ENCODE results near the gene ZCCHC14.
"Not testable (repeated sequence)": the region's sequence is repeated elsewhere in the genome, so short reads cannot be mapped to it uniquely, and the experiment has no call there.

ZCCHC14 gene

DNA sequence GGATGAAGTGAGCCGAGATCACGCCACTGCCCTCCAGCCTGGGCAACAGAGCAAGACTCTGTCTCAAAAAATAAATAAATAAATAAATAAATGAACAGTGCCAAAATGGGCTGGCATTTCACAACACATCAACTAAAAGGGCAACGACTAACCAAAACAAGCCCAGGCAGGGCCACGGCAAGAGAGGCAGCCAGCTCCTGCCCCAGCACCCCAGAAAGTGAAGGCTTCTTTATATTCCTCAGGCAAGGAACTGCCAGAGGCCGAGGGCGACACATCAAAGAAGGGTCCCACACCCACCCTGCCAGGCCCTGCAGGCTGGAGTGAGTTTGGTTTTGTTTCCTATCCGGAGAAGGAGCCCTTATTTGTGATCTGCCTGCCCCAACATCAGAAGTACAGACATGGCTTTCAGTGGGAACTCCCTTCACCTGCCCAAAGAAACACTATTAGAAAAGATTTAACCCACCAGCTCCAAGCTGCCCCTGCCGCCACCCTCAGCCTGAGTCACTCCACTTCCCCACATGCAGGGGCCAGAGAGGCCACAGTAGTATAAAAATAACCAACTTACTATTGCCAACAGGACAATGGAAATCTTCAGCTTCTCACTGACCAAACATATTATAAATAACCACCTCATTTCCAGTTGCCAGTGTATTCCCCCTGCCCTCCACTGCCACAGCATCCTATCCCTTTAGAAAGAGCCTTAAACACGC lies 117.2 kb downstream of the ZCCHC14 start:
- DNase-seq = no peak

DNA sequence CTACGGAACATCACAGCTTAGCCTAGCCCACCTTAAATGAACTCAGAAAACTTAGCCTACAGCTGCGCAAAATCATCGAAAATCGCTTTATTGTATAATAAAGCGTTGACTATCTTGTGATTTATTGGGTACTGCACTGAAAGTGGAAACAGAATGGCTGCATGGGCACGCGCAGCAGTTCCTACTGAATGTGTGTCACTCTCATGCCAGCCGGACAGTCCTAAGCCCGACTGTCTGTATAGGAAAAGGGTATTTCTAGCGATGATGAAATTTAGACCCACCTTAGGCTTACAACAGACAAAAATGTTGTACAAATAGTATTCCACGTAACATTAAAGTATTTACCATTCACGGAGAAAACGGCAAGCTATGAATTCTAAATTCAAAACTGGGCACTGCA lies 118.5 kb downstream of the ZCCHC14 start:
- no peak for DNase-seq

DNA sequence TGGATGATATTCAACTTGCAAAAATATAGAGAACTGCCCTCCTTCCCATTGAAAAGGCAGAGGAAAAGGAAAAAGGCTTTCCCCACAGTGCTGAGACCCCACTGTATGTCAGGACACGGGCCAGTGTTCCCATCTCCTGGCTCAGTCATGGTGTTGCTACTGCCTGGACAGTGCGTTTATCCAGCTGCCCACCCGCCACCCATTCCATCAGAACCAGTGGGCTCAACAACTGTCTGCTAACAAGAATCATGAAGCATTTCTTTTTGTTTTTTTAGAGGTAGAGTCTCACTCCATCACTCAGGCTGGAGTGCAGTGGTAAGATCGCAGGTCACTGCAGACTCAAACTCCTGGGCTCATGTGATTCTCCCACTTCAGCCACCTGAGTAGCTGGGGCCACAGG lies 120.5 kb downstream of the ZCCHC14 start:
- DNase-seq = no peak

DNA sequence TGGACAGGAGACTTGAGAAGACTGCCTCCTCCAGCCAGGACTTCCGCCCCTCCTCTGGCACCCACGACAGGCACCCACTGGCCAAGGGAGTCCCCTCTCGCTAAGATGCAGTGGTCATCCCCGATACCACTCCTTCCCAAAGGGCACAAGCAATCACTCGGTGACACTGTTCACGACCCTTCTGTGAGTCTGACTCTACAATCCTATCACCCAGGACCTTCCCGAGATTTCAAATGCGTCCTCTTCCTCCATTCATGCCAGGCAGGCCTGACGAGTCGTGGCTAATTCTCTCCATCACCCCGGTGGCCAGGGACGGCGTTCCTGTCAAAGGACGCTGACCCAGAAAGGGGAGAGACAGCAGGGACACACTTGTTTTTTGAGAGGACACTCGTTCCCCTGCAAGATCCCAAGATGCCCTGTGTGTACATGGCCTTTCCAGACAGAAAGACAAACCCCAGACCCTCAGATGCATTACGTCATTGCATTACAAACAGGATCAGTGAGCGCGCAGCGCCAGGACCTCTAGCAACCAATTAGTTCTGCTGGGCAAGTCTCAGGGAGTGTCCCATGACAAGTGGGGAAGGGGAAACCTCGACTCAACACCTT lies 121.5 kb downstream of the ZCCHC14 start:
- DNase-seq = no peak

DNA sequence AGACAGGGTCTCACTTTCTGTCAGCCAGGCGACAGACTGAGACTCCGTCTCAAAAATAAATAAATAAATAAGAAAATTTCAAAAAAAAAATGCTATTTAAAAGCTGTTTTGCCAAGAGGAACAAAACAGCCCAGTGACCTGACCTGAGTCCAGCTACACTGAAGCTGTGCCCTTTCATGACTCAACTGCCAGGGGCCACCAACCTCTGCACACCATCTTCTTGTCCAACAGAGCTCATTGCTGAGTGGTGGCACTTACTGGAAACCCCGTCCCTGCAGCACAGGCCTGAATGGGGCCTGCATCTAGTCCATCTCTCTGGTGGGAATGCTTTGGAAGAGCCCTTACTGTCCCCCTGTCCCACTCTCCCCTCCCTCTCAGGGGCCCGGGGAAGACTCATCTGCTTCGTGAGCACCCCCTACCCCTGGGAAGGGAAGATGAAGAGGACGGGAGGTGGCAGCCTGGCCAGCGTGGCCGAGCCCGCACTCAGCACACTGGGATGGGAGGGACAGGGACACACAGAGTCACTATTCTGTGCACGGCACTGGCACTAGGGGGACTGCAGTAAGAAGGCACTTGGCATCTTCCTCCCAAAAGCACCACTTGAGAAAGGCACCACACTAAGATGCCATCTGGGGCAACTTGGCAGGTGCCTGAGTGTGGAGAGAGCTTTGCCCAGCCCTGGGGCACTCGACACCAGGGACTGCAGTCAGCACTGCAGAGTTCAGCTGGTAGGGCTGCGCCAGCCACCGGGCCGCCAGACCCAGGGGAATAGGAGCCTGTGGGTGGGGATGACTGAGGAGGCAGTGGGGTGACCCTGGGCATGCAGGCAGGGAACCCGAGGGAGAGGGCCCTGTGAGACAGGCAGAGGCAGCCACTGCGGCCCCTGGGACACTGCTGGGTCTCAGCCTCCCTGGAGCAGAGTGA lies 122.8 kb downstream of the ZCCHC14 start:
- DNase-seq = peak; percentile 79

DNA sequence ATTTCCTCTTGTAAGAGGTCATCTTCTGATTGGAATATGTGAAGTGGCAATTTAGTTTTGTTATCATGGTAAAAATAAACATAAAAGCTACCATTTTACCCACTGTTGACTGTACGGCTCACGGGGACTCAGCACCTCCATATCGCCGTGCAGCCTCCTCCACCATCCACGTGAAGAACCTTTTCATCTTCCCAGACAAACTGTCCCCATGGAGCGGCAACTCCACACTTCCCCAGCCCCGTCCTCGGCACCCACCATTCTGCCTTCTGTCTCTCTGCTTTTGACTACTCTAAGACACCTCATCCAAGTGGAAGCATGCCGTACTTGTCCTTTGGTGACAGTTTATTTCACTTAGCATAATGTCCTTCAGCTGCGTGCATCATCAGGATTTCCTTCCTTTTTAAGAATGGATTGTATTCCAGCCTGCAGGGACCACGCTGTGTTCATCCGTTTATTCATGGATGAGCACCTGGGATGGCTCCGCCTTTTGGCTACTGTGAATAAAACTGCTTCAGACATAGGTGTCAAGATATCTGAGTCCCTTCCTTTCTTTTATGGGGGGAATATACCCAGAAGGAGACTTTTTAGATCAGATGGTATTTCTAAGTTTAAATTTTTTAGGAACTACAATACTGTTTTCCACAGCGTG lies 123.6 kb downstream of the ZCCHC14 start:
- DNase-seq = peak; percentile 39

DNA sequence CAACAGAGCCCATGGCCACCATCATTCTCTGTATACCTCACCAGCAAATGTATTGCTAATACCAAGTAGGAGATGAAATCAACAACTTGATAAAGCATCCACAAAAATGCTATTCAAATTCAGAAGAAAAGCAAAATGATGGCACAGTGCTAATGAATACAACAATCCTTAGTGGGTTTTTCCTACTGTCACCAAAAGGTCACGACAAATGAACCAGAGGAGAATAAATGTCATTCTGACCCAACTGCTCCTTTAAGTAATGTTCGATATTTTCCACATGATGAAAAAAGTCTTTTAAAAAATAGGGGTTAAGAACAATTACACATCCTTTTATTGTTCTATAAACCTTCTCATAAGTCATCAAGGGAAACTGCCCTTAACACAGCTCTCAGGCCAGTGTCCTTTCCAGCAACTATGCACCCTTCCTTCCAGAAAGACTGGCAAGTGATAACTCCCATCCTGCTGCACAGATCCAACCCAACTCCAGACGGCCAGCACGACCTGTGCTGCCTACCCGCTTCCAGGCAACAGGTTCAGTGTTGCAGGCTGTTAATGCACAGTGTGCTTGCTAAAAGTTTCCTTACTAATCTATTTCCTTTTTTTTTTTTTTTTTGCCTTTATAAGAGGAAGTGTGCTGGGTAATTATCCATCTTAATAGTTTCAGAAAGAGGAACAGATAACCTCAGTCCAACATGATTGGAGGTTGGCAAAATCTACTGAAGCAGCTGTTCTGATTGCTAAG lies 124.6 kb downstream of the ZCCHC14 start:
- DNase-seq = no peak

DNA sequence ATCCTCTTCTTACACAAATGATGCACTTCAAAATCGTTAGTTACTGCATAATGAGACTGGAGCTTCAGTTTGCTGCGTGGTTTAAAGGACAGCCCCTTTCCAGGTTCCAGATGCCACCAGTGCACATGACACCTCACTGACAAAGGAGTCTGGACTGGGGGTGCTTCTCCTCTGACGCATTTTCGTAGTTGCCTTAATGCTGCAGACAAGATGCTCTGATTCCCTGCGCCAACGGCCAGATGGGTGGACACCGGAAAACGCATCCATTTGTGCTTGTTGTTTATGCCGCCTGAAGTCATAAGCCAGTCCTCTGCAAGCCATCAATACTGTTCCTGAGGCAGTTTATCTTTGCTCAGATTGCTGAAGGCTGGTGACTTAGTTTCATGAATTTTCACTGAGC lies 125.3 kb downstream of the ZCCHC14 start:
- no peak for DNase-seq

DNA sequence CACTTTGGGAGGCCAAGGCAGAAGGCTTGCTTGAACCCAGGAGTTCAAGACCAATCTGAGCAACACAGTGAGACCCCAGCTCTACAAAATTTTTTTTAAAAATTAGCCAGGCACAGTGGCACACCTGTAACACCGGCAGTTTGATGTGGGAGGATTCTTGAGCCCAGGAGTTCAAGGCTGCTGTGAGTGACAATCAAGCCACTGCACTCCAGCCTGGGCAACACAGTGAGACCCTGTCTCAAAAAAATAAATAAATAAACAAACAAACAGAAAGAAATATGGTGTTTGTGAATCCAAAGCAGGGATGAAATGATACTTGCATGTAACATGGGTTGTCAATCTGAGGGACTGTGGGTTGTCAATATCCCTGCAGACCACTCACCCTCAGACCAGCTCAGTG lies 125.9 kb downstream of the ZCCHC14 start:
- no peak for DNase-seq

DNA sequence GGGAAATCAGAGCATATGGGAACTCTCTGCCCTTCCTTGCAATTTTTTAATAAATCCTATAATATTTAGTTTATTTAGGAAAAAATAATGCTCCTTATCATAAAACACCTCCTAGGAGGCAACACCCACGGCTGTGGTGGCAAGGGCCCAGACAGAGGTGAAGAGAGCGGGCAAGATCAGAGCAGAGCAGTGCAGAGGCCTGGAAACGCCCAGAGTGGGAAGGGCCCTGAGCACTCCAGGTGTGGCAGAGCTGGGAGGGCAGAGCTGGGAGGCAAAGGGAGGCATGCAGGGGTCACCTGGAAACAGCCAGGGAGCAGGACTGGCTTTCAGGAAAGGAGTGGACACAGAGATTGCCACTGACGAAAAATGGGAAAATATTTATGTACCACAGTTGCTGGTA lies 126.5 kb downstream of the ZCCHC14 start:
- no peak for DNase-seq

DNA sequence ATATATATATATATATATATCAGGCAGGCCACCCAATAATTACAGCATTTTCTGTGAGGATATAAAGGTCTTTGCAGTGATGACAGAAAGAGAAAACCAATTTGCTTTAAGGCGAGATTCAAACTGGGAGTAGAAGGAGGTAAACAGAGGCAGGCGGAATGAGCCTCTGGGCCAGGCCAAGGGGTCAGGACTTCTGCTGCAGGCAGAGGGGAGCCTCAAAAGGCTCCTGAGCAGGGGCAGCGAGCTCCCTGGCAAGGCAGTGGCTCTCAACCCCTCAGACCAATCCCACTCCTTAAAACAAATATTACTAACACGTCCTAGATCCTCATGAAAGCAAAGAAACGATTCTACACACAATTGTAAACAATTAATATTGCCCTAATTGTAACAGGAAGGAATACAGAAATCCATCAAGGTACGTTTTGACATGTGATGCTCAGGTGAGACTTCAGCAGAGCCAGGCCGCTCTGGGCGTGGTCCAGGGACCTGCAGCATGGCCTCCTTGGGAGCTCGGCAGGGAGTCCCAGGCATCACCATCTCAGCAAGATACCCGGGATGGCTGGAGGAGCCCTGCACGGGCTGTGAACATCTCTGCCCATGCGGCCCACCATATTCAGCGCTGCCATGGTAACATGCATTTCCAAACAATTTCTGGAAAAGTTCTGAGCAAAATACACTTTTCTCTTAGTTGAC lies 127.7 kb downstream of the ZCCHC14 start:
- DNase-seq = no peak

DNA sequence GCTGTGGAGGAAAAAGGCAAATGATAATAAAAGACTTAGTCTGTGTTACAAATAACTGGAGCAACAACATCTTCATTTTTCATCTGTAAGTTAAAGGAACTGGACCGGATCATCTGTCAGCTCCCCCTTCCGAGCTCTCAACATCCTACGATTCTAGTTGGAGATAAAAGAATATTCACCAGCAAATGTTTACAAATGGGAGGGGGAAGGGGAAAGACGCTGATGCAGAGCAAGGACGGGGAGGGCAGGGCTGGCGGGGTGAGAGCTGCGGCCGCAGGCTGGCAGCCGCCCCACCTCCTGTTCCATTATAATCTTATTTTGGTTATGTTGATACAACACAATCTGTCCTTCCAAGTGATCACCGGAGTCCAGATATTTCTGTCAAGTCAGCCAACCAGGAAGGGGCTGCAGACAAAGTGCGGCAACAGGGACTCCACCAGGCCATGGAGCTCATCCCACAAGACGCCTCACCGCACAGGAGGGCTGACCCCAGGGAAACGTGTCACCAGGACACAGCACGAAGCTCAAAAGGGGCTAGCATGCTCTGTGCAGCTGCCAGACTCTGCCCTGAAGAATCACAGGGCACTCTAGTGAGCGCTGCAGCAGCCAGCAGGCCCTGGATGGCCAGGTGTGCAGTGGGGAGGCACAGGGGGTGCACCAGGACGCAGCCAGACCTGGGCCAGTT lies 128.9 kb downstream of the ZCCHC14 start:
- peak; percentile 41 for DNase-seq

DNA sequence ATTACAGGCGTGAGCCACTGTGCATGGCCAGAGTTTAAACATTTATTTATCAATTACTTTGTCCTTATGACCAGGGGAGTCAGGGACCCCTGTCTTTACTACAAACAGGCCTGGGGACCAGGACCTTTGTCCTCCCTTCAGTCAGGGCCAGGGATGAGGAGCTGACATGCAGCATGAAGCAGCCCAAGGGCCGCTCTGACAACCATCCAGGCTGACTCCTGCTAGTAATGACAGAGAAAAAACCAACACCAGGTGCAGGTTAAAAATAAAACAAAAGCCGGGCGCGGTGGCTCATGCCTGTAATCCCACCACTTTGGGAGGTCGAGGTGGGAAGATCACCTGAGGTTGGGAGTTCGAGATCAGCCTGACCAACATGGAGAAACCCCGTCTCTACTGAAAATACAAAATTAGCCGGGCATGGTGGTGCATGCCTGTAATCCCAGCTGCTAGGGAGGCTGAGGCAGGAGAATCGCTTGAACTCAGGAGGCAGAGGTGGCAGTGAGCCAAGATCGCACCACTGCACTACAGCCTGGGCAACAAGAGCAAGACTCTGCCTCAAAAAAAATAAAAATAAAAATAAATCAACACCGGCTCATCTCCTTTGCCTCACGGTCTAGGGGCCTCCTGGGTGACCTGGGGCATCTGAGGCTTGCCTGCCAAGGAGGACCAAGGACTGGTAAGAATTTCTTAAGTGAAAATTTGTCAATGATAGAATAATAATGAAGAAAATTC lies 129.8 kb downstream of the ZCCHC14 start:
- not testable (repeated sequence) for DNase-seq

DNA sequence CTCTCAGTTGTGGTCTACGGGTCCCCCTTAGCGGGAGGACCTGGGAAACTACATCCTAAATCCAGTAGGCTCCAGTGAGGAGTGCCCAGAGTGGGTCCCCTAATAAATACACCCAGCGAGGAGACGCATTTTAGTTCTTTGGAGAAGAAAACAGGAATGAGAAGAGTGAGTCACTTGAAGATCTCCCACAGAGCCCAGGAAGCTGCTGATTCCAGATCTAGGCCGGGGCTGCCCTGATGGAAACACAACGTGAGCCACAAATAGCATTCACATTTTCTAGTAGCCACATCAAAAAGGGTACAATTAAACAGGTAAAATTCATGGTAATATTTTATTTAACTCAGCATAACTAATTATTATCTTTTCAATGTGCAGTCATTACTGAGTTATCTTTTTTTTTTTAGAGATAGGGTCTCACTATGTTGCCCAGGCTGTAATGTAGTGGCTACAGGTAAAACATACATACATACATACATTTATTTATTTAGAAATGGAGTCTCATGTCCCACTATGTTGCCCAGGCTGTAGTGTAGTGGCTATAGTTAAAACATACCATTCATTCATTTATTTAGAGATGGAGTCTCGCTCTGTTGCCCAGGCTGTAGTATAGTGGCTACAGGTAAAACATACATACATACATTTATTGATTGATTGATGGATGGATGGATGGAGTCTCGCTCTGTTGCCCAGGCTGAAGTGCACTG lies 130.8 kb downstream of the ZCCHC14 start:
- DNase-seq = no peak

DNA sequence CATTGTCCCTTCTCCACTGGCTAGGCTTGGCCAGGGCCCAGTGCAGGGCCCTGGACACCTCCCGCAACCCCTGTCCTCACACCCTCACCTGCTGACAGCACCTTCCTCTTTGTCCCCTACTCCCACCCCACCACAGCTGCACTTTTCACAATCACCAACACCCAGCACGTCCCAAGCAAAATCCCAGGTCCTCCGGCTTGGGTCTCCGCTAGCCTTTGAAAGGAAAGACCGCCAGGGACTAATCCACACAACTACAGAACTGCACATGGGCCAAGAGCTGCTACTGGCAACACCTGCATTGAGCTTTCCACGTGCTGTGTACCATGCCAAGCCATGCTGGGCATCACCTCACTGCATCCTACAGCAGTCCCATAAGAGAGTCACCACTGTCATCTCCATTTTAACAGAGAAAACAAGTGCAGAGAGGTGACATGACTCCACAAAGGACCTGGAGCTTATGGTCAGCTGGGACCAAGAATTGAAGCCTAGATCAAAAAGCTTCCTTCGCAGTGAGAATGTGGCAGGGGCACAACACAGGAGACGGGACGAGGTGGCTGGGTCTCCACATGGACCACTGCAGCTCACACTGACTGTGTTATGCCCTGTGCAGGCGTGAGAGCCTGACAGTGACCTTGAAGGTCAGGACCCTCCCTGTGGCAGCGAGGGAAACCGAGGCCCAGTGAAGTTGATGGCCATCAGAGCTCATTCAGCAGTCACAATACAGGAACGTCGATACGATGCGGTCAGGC lies 131.8 kb downstream of the ZCCHC14 start:
- no peak for DNase-seq

DNA sequence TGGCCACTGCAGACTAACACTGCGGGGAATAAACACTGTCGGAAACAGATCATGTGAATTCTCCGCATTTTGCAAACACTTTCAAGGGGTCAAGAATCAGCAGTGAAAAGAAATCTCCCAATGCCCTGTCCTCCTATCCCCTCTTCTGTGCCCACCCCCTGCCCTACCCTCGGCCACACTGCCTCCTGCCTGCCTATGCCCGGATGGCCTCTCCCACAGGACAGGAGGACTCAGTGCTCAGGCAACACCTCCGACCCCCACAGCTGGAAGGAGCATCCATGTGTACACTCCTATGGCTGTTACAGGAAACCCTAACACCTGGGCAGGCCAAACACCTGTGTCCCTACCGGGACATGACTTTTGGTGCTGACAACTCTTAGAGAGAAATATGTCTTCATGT lies 133.7 kb downstream of the ZCCHC14 start:
- no peak for DNase-seq

DNA sequence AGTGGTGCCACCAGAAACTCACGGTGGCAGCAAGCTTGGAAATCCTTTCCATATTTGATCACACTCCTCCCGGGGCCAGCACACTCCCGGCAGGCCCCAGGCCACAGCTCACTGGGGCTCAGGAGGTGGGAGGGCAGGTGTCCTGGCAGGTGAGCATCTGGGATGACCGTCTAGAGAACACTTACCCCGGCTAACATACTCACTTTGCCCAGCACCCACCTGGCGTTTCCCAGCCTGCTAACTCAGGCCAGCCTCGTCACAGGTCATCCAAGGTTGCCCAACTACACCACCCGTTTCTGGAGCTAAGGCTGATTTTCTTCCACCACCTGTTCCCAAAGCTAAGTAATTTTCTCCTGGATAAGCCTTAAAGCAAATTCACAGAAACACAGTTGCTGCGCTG lies 134.1 kb downstream of the ZCCHC14 start:
- no peak for DNase-seq

DNA sequence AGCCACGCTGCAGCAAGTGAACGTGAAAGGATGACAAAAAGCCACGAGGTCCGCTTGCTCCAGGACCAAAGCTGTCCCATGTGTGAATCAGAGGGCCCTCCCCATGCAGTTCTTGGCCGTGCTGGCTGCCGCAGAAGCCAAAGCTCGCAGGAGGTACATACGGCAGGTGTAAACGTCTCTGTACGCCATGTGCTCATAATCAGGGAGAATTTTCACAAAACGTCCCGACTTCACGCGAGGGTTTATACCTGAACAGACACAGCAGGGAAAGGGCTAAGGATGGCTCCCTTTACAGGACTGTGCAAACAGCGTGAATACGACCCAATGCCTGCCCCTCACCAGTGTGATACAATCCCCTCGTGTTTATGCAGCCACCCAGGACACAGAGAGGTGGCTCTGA lies 134.6 kb downstream of the ZCCHC14 start:
- DNase-seq = no peak

DNA sequence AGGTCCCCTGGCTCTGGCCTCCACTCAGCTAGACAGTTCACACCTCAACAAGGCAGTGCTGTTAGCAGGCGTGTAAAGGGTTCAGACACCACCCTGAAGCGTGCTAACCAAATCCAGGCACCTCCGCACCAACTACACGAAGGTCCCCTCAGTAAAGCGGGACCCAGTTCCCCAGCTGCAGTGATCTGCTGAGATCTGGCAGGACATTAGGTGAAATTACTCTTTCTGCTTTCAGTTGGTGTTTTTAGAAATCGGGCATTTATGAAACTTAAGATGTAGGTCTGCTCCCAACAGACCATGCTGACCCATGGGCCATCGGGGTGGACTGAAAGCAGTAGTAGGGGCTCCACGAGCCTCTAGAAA lies 136.4 kb downstream of the ZCCHC14 start:
- no peak for DNase-seq
